NCI-H1694 treated with DMSO at 0.1 percent for 48 hours (cell line): ENCODE data around the gene ELMO2.
A peak's percentile ranks its signal among the peaks of the same experiment; 100 is the strongest.

Experiments used
- DNase-seq: peaks from one replicate; lab custom pipeline; 2025; lab: John Stamatoyannopoulos, UW

Gene ELMO2

GRCh38 chr20:46367967-46368901, 38.2 kb downstream of the ELMO2 start:
- DNase-seq, result no peak

GRCh38 chr20:46367234-46367633, 39.2 kb downstream of the ELMO2 start:
- DNase-seq, result no peak

GRCh38 chr20:46366826-46367225, 39.6 kb downstream of the ELMO2 start:
- no peak for DNase-seq

GRCh38 chr20:46365487-46366220, 40.8 kb downstream of the ELMO2 start:
- no peak for DNase-seq

DNA sequence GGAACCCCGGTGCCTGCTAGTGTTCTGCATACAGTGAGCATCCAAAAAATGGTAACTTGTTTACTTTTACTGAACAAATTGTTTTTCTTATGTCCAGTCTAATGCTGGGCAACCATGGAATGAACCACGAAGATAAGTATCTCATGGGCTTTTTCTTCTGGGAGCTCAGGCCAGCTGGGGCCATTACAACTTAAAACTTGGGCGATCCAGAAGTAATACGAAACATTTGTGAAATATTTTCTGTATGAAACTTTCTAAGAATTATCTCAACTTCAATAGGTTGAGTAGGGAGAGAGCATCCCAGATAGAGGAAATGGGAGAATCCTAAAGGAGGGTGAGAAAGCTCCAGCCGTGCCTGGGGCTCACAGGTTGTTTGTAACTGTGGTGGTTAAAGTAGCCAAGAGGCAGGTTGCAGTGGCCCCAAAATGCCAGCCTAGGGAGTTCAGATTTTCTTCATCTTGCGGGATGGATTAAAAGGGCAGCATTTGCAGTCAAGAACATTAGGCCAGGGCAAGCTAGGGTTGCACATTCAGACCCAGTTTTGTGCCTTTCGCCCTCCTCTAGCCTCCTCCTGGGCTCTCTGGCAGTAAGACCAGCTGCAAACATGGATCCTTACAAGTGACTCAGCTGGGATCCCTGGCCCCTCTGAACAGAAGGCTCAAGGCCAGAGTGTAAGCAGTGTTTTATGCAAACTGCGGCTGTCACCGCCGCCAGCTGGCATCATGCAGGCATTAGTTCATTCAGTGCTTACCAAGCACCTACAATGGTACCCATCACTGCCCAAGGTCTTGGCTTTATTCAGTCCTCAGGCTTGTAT, 41.5 kb downstream of the ELMO2 start:
- no peak for DNase-seq

- peak; percentile 44 for DNase-seq
Measured at GRCh38 chr20:46363874-46364669, 42.3 kb downstream of the ELMO2 start.

DNA sequence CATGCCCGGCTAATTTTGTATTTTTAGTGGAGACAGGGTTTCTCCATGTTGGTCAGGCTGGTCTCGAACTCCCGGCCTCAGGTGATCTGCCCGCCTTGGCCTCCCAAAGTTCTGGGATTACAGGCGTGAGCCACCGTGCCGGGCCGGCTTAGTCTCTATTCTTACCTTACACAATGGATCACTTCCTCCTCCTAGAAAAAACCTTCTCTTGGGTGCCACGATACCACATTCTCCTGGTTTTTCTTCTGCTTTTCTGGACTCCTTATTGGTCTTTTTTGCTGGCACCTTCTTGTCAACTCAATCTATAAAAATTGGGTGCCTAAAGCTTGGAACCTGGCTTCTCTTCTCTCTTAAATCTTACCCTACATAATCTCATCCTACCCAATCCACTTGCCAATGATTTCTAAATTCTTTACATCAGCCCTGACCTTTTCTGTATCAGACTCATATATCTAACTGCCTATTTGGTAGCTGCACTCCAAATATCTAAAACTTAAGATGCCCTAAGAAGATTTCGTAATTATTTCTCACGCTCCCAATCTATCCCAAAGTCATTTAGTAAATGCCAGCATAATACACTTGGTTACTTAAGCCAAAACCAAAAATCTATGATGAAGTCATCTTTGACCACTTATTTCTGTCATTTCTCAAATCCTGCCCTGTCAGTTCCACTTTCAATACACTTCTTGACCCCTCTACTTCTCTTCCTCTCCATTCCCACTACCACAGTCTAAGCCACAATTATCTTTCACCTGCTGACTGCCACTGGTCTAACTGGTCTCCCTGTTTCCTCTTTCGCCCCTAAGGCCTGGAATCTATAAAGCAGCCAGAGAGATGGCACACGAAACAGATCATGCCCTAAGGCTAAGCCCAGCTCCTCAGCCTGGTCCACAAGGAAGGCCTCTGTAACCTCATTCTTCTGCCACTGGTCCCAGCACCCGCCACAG, 43.2 kb downstream of the ELMO2 start:
- no peak for DNase-seq

DNA sequence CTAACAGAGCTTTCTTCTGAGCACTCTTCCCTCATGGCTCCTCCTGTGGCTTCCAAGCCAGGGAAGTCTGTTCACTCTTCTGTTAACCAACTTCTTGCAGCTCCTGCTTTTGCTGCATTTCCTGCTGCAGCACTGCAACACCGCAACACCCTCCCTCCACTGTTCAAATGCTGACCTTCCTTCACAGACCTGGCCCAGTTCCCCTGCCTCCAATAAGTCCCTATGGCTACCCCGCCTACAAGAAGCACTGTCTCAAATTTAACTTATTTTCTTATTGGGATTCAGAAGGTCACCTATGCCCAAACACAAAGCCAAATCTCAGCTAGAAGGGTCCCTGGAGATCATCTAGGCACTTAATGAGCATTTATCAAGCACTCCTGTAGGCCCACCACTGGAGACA, 44.6 kb downstream of the ELMO2 start:
- no peak for DNase-seq

GRCh38 chr20:46361381-46361780, 45.0 kb downstream of the ELMO2 start:
- no peak for DNase-seq

DNA sequence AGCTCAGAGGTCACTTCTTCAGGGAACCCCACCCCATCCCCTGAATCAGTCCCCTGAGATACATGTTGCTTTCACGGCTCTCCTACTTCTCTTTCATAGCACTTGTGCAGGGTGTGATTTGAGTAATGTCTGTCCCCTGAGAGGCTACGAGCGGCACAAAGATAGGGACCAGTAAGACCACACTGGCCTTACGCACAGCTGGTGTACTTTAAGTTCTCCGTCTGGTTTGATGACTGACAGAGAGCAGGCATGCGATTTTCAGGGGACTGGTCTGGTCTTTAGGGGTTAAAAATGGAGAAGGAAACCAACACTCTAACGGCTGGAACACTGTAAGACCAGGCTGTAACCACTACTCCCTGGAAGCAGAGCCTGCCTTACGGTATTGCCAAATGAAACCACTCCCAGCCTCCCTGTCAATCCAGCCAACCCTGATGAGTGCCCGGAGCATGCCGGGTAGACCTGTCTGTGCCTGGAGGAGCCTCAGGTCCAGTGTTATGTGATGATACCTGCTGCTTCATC, 47.1 kb downstream of the ELMO2 start:
- DNase-seq, result no peak

GRCh38 chr20:46358346-46359058, 47.9 kb downstream of the ELMO2 start:
- no peak for DNase-seq

DNA sequence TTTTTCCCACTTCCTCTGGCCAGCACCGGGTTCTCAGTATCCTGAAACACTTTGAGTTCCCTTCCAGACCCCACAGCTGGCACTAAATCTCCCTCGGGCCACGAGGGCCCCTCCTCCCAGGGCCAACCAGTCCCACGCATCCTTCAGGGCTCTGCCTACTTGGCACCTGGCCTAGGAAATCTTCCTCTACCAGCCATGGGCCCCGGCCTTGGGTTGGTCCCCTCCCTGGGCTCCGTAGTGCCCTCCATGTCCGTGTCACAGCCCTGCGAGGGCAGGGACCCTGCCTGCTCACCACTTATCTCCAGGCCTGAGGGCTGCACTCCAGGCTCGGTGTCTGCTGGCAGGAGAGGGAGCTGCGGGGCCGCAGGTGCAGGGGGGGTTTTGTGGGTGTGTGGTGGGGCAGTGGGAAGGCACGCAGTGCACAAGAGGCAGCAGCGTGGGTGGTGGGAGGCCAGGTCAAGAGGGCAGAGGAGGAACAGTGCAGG, 49.3 kb downstream of the ELMO2 start:
- no peak for DNase-seq

- no peak for DNase-seq
Measured at GRCh38 chr20:46356195-46357029, 50.0 kb downstream of the ELMO2 start.

GRCh38 chr20:46355778-46356177, 50.6 kb downstream of the ELMO2 start:
- no peak for DNase-seq

GRCh38 chr20:46354920-46355654, 51.3 kb downstream of the ELMO2 start:
- DNase-seq, result no peak

GRCh38 chr20:46354207-46354555, 52.2 kb downstream of the ELMO2 start:
- no peak for DNase-seq

DNA sequence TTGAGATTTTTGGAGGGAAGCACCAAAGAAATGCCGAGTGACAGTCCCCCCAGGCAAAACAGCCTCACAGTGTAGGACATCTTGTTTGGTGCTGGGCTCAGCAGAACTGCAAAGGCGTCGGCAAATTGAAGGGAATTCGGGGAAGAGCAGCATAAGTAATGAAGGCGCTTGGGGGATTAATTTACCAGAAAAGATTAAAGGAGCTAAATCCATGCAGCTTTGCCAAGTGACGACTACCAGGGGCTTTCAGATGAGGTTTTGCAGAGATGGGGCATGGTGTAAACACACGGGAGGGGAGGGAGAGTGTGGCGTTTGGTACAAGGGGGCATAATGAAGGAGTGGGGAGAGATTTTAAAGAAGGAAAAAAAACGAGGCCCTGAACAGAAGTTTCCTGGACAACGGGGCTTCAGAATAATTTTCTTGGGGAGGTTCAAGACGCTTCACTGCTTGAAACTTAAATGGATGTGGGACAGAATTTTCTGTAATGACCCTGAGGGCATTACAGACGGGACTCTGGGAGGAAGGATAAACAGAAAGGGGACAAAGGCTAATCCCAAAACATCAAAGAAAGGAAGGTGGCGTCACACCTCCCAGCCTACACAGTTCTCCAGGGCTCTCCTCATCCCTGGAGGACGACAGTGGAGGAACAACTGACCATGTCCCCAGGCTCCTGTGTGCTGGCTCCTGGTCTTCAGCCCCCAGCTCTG, 52.8 kb downstream of the ELMO2 start:
- DNase-seq, result no peak
